Epithelial cell of proximal tubule (primary cell): ENCODE results near the gene RFTN2. TPM values are rescaled to one million over a fixed set of nuclear protein-coding genes. Genes with fewer than 3 reads are reported as not detected.
A peak's percentile ranks its signal among the peaks of the same experiment; 100 is the strongest.
"Not testable (repeated sequence)": the region's sequence is repeated elsewhere in the genome, so short reads cannot be mapped to it uniquely, and the experiment has no call there.

Experiments
- DNase-seq: peaks from one replicate; pipeline ENCODE4 v3.0.0-alpha.2; 2011; ENCODE audit warnings: low read depth
- H3K4me3 ChIP-seq: 2 replicates; pipeline ENCODE4 v1.5.1; 2011; ENCODE audit warnings: low read depth, mild to moderate bottlenecking, low read length
- CTCF ChIP-seq: conservative IDR thresholded peaks from 2 replicates; pipeline ENCODE4 v1.5.1; 2012; ENCODE audit warnings: low read depth, mild to moderate bottlenecking, low read length
- total RNA-seq: library from RNA; depleted of rRNA; stranded (reverse); fragments of >200 nt; gene quantifications from 2 replicates; pipeline ENCODE4 v1.2.3, GENCODE V29; 2015

The RFTN2 gene
- total RNA-seq, 1 donor from 2014 or later = not detected

GRCh38 chr2:197707316-197708213 lies 32.2 kb upstream of the RFTN2 start:
- peak overlapping the region; percentile 94 for H3K4me3 ChIP-seq
- DNase-seq = no peak
- peak; percentile 72 for TF ChIP-seq CTCF

GRCh38 chr2:197706839-197707207 lies 31.4 kb upstream of the RFTN2 start:
- peak overlapping the region; percentile 94 for H3K4me3 ChIP-seq
- no peak for DNase-seq
- no peak for TF ChIP-seq CTCF

GRCh38 chr2:197705912-197706838 lies 30.8 kb upstream of the RFTN2 start:
- DNase-seq = no peak
- H3K4me3 ChIP-seq = peak overlapping the region; percentile 94
- no peak for TF ChIP-seq CTCF

GRCh38 chr2:197705121-197705911 lies 29.9 kb upstream of the RFTN2 start, which contains the start of gene MARS2:
Gene MARS2 (plus strand): TSS chr2:197705369. CDS start chr2:197705406, 37 bp downstream.
- H3K4me3 ChIP-seq = peak within 1 kb of the TSS; percentile 94
- no peak for TF ChIP-seq CTCF
- DNase-seq = no peak

- DNase-seq = no peak
- H3K4me3 ChIP-seq = peak overlapping the region; percentile 94
- TF ChIP-seq CTCF = no peak
These were observed 29.2 kb upstream of the RFTN2 start for GRCh38 chr2:197704434-197705120.

- no peak for TF ChIP-seq CTCF
- no peak overlapping the region for H3K4me3 ChIP-seq
- no peak for DNase-seq
These were observed 25.6 kb upstream of the RFTN2 start for GRCh38 chr2:197700960-197701359.

GRCh38 chr2:197699724-197700123 lies 24.3 kb upstream of the RFTN2 start:
- not testable (repeated sequence) for DNase-seq, H3K4me3 ChIP-seq

- DNase-seq, H3K4me3 ChIP-seq: not testable (repeated sequence)
These were observed 21.2 kb upstream of the RFTN2 start for GRCh38 chr2:197696571-197696970.

- not testable (repeated sequence) for DNase-seq, H3K4me3 ChIP-seq
These were observed 20.6 kb upstream of the RFTN2 start for GRCh38 chr2:197695971-197696370.
